ENCODE results near the gene NUBPL. TPM values are rescaled to one million over a fixed set of nuclear protein-coding genes. Genes with fewer than 3 reads are reported as not detected.
"Not testable (repeated sequence)": the region's sequence is repeated elsewhere in the genome, so short reads cannot be mapped to it uniquely, and the experiment has no call there.

The NUBPL gene
- total RNA-seq, 1 donor: 5.4 TPM

DNA sequence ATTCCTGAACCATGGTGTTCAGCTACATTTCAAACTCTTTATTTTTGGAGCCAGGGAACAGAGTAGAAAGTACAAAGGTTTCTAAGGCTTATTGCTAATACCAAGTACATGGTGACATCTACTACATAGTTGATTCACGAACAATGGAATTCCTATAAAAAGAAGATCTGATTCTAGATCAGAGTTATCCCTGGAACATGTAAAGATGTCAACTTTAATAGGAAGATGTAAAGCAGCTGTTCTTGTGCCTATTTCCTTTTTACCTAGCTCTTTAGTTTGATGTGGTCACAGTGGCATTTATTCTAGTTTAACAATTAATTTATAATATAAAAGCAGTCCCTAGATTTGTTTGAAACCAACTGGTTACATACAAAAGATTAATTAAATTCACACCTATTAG is 99.5 kb downstream of the NUBPL start:
- DNase-seq (ENCODE audit: low read depth in 2 of 3, low spot score in 2 of 3): no peak

- no peak for DNase-seq (ENCODE audit: low read depth in 2 of 3, low spot score in 2 of 3)
Measured at GRCh38 chr14:31668348-31668747, 107.1 kb downstream of the NUBPL start.

DNA sequence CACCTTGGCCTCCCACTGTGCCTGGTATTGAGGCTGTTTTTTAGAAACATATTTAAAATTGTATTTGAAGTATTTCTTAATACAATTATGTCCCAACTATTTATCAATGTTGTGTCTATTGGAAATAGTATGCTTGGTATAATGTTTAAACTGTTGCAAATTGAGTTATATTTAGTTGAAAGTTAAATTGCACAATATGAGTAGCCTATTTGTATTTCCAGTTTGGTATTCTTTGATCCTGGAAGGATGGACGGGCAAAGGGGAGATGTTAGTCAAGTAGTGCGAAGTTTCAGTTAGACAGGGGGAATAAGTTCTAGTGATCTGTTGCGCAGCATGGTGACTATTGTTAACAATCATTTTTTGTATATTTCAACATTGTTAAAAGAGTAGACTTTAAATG is 111.5 kb downstream of the NUBPL start:
- no peak for DNase-seq (ENCODE audit: low read depth in 2 of 3, low spot score in 2 of 3)

- no peak for DNase-seq (ENCODE audit: low read depth in 2 of 3, low spot score in 2 of 3)
Measured at GRCh38 chr14:31677052-31677451, 115.8 kb downstream of the NUBPL start.

- DNase-seq (ENCODE audit: low read depth in 2 of 3, low spot score in 2 of 3): no peak
Measured at GRCh38 chr14:31677630-31678029, 116.4 kb downstream of the NUBPL start.

GRCh38 chr14:31678421-31679249 is 117.4 kb downstream of the NUBPL start:
- DNase-seq (ENCODE audit: low read depth in 2 of 3, low spot score in 2 of 3): no peak

DNA sequence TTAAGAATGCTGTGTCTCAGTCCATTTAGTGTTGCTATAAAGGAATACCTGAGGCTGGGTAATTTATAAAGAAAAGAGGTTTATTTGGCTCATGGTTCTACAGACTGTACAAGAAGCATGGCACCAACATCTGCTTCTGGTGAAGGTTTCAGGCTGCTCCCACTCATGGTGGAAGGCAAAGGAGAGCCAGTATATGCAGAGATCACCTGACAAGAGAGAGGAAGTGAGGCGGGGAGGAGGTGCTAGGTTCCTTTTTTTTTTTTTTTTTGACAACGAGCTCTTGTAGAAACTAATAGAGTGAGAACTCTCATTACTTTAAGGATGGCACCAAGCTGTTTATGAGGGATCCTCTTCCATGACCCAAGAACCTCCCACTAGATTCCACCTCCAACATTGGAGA is 121.6 kb downstream of the NUBPL start:
- no peak for DNase-seq (ENCODE audit: low read depth in 2 of 3, low spot score in 2 of 3)

DNA sequence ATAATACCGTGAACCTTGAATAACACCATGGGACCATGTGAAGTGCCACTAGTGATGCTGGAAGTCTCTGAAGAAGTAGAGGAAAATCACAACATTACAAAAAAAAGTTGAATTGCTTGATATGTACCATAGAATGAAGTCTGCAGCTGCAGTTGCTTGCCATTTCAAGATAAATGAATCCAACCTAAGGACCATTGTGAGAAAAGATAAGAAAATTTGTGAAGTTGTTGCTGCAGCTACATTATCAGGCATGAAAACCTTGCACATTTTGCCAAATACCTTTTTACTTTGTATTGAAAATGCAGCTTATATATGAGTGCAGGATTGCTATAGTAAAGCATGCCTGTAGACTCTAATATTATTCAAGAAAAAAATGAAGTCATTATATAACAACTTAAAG is 126.5 kb downstream of the NUBPL start:
- DNase-seq (ENCODE audit: low read depth in 2 of 3, low spot score in 2 of 3): no peak

DNA sequence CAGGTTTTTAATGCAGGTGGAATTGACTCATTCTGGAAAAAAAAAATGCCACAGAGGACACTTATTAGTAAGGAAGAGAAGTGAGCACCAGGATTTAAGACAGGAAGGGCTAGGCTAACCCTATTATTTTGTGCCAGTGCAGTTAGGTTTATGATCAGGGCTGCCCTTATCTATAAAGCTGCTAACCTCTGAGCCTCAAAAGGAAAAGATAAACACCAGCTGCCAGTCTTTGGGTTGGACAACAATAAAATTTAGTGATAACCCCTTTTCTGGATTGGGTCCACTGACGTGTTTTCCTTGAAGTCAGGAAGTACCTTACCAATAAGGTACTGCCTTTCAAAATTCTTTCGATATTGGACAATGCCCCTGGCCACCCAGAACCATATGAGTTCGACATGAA is 128.9 kb downstream of the NUBPL start:
- DNase-seq (ENCODE audit: low read depth in 2 of 3, low spot score in 2 of 3): no peak

DNA sequence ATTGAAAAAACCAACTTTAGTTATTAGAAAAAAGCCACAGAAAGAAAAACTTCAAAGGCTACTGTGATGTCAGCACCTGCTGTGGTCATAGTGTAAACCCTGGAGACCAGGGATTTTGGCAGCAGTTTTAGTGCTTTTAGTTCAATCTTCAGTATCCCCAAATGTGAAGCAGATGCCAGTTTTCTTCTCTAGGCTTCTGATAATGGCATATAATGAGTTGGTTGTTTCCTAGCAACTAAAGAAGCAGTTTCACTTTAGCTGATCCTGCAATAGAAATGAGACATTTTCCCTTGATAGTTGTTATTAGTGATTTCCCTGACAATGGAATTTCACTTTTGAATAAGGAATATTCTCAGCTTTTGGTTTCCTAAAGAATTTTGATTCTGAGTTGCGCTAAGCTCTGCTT is 131.2 kb downstream of the NUBPL start:
- DNase-seq (ENCODE audit: low read depth in 2 of 3, low spot score in 2 of 3): no peak

DNA sequence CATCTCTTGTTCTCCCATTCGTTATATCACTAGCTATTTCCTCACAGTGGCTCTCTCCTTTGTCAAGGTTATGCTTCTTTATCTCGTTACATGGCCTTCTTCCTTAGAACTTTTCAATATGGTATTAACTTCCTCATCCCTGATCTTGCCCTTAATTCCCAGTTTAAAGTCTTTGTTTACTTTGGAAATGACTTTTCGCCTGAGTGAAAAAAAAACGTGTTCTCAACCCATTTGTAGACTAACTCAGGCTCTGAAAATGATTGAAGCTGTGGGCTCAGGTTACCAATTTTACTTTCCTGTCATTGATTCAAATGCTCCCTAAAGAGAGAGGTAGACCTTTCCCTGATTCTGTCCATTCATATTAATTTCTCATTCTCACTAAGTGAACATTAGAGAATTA is 135.2 kb downstream of the NUBPL start:
- no peak for DNase-seq (ENCODE audit: low read depth in 2 of 3, low spot score in 2 of 3)

DNA sequence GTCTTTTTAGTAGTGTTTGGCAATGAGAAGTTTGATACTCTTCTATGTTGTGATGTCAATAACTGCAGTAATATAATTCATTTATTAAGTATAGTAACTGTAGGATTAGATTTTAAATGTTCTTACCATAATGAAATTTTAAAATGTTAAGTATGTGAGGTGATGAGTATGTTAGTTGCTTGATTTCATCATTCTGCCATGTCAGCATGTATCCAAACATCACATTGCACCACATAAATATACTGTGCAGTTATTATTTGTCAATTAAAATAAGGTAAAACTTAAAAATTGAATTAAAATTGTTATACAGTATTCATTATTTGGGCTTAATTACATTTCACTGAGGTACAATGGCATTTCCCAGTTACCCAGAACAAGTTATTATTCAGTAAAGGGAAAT is 138.6 kb downstream of the NUBPL start:
- DNase-seq (ENCODE audit: low read depth in 2 of 3, low spot score in 2 of 3): no peak

- DNase-seq (ENCODE audit: low read depth in 2 of 3, low spot score in 2 of 3): no peak
Measured at GRCh38 chr14:31700282-31701074, 139.3 kb downstream of the NUBPL start.

DNA sequence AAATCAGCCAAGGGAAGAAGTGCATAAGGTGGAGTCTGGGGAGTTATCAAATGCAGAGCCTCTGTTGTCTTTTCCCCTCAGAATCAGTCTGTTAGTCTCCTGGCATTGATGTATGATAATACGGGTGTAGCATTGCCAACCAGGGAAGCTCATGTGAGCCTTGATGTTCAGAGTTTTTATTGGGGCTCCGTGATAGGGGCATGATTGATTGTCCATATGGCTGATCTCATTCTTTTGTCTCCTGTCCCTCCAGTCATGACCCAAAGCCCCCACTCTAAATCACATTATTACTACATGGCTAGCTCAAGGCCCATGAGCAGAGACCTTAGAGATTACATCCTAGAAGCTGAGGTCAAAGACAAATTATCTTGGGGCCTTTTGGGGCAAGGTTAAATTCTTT is 140.9 kb downstream of the NUBPL start:
- no peak for DNase-seq (ENCODE audit: low read depth in 2 of 3, low spot score in 2 of 3)

DNA sequence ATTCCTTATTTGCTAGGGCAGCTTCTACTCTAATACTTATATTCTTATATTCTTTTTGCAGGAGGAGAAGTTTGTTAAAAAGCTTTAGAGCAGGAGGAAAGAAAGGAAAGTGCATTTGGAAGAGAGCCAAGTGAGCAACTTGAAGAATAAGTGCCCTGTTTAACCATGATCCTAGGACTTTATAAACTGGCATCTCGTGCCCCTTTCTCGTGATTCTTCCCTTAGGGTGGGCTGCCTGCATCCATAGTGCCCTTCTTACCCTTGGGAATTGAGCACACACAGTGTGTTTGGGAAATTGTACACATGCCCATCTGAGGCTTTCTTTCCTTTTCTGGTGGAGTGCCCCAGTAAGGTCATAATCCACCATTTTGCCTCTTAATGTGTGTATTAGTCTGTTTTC is 141.9 kb downstream of the NUBPL start:
- DNase-seq (ENCODE audit: low read depth in 2 of 3, low spot score in 2 of 3): no peak

- no peak for DNase-seq (ENCODE audit: low read depth in 2 of 3, low spot score in 2 of 3)
Measured at GRCh38 chr14:31705731-31706130, 144.5 kb downstream of the NUBPL start.

- not testable (repeated sequence) for DNase-seq (ENCODE audit: low read depth in 2 of 3, low spot score in 2 of 3)
Measured at GRCh38 chr14:31708661-31709060, 147.5 kb downstream of the NUBPL start.

- no peak for DNase-seq (ENCODE audit: low read depth in 2 of 3, low spot score in 2 of 3)
Measured at GRCh38 chr14:31712244-31713127, 151.3 kb downstream of the NUBPL start.

DNA sequence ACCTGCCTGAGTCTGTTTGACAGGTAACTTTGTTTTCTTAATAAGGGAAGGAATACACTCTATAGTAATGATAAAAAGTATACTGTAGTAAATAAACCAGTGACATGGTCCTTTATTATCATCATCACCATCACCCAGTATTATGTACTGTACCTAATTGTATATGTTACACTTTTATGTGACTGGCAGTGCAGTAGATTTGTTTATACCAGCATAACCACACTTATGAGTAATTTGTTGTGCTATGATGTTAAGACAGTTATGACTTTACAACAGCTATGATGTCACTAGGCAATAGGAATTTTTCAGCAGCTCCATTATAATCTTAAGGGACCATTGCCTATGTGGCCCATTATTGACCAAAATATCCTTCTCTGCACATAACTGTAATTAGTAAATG is 155.0 kb downstream of the NUBPL start:
- DNase-seq (ENCODE audit: low read depth in 2 of 3, low spot score in 2 of 3): no peak

DNA sequence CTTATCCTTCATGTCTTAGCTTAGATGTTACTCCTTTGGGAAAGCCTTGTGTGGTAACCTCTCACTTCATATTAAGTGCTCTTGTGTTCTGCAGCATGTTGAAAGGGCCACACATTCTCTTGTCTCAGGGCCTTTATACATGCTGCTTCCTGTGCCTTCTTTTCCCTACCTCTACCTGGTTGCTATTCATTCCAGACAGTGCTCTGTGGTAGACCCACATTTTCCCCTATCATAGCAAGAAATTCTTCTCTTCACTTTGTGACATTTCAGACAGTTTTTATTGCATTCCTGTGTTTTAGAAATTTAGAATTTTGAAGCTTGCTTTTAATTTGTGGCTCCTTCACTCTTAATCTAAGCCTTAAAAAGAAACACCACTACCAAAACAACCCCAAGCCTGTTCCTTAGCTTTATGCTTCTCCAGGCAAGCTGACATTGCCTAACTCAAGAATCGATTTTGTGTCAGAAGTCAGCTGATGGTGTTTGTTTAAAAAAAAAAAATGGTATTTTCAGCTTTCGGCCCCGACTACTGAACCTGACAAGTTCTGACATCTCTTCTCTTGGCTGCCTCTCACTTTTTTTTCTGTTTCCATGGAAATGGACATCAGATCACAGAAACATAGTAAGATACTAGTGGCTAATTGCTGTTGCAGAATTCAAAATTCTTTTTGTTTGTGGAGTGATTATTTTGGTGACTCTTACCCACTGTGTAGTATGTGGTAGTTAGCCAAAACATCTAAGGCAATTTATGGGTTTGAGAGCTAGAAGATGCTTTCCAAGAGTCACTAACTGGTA is 156.3 kb downstream of the NUBPL start:
- no peak for DNase-seq (ENCODE audit: low read depth in 2 of 3, low spot score in 2 of 3)

Data from hematopoietic multipotent progenitor cell (in vitro differentiated cells).